Astrocyte (in vitro differentiated cells and primary cell): ENCODE measurements around the gene PLCL2.

Experiments used
- CTCF ChIP-seq: IDR thresholded peaks from 2 replicates; pipeline ENCODE4 v1.5.1; 2011; ENCODE audit warnings: low read depth, mild to moderate bottlenecking, inconsistent platforms, low read length, moderate library complexity; ENCODE audit not compliant: insufficient read depth
- EZH2 ChIP-seq: IDR thresholded peaks from 2 replicates; pipeline ENCODE4 v1.6.1; 2012; ENCODE audit warnings: mild to moderate bottlenecking, low read length, inconsistent platforms; ENCODE audit not compliant: insufficient read depth

DNA sequence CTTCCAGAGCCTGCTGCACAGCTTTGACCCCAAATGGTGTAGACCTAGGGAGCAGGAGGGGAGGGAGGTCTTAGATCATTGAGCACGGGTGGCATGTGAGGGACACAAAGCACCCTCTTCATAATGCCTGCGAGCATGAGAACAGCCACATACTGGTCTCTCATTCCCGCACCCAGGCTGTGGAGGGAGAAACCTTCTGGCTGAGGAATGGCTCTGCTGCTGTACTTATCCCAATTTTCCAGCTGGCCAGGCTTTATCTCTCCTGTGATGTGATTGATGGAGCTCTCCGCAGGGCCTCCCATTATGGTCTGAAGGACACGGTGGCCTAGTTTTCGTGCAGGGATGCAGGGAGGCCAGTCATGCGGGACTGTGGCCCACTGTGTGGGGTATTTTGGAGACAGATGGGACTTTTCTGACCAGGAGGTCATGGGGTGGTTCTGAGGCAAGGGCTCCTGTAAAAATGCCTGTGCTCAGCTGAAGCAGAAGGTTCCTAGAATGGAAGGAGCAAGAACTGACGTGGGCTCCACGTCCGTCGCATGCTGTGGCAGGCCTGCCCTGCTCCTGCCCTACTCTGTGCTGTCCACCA is 251.5 kb downstream of the PLCL2 start:
- no peak for TF ChIP-seq EZH2
- TF ChIP-seq CTCF: no peak
